HG03571 (cell line): ENCODE data around the gene WNT7A.

Source experiments
- ATAC-seq: cut with Tn5 transposase; IDR thresholded peaks from one replicate; pipeline ENCODE4 v1.9.1; 2021; ENCODE audit not compliant: unreplicated experiment

WNT7A gene

DNA sequence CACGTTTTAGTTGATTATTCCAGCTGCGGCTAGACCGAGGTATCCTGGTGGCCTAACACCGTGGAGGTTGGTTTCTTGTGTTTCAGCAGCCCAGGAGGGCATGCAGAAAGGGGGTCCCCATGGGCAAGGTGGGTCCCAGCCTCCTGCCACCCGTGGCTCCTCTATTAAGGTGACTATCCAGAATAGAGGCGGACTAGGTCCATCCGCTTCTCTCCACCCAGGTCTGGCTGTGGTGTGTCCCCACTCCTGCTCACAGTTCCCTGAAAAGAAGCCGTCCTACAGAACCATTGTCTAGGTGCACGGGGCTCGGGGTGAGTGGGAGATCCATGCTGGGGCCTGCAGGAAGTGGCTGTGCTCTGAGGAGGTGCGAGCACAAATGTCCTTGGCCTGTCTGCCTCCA is 81.5 kb downstream of the WNT7A start:
- ATAC-seq = no peak

DNA sequence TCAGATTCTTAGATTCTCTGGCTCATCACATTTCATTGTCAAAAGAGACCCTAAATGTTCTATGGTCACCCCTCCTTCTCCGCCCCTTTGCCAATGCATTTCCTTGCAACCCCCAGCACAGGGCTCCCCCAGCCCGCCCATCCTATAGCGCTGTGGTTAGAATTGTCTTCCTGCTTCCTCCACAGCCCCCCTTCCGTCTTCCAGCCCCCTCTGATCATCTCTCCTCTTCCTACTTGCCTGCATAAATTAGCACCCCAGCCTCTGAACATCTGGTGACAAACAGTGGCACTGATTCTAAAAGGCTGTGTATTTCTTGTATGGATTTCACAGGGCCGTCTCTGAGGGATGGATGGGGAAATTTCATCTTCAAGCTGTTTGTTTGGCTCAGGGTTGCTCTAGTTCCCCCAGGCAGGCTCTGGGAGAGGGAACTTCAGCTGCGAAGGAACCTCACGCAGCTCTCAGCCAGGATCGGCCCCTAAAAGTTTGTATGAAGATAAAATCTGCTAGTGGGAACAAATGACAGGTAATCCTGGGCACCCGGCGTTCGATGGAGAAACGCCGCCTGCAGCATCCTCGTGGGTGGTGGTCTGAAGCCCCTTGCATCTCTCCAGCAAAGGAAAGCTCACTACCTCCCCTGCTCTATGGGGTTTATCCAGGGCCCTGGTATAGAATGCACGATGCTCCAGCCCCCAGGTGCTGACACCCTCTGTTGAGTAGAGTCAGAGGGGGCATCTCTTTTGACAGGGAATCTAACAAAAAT is 83.0 kb downstream of the WNT7A start:
- no peak for ATAC-seq

DNA sequence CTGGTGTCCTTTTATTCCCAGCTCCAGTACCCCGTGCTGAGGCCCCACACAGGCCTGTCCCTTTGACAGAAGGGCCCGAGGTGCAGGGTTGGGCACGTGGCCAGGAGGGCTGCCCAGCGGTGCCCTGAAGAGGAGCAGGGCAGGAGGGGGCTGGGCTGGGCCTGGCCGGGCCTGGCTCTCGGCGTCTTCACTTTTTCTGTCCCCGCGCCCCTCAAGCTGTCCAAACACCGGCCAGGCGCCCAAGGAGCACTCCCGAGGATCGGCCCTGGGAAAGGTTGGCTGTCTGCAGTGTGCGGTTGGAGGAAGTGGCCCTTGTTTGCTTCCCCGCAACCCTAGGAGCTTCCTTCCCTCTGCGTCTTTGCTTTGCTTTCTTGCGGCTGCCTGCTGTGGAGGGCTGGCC is 84.1 kb downstream of the WNT7A start:
- no peak for ATAC-seq

DNA sequence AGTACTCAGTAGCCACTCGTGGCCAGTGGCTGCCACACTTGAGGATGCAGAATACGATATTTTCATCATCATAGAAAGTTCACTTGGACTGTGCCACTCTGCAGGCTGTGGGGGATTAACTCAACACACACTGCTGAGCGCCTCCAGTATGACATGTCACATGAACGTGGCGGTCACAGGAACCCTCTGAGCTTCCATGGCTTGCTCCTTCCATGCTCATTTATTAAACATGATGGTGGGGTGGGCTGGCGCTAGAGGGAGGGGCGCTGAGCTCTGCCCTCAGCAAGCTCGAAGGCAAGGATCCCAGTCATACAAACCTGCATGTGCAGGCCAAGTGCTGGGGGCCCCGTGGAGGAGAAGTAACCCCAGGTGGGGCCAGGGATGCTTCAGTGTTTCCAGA is 85.5 kb downstream of the WNT7A start:
- no peak for ATAC-seq

DNA sequence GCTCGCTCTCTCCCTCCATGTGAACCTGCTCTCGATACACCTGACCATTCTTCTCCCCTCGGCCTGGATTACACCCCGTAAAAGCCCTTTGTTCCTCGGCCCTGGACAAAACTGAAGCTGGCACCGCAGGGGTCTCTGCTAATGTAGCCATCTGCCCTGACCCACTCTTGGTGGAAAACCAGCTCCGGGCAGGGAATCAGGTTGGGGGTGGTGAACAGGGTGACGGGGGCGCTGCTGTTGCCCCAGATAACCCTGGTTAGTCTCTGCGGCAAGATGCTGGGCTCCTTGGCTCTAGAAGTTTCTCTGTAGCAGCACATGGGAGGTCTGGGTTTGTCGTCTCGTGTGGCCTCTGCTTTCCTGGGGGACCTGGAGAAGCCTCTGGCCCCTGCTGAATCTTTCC is 86.4 kb downstream of the WNT7A start:
- no peak for ATAC-seq

DNA sequence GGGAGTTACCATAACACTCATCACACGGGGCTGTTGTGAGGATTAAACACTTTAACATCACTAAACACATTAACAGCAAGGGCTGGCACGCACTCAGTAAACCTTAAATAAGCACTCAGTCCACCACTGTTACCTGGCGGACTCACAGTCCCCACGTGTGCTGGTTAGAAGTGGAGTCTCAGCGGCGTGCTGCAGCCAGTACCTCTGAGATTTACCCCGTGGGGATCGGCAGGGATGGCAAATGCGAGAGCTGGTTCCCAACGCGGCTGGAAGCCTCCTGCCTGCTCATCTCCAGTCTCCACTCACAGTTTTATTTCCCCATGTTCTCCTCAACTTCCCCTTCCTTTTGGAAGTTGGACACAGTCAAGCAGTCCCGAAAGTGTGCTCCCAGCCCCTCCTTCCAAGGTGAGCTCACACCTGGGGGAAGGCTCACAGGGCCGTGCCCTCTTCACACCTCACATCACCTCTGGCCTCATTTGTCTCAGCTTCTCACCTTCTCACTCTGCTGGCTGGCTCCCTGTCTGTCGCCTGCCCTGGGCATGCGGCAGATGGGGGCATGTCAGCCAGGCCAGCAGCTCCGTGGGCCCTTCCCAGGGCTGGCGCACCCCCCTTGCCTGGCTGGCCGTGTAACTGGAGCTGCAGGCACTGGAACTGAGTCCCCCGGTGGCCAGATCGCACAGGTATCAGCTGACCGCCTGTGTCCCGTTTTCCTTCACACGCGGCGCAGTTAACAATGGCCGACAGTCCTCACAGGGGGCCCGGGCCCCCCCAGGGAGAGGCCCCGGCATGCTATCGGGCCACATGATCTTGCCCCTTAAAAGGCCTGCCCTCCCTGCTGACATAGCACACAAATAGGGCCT is 87.1 kb downstream of the WNT7A start:
- no peak for ATAC-seq

DNA sequence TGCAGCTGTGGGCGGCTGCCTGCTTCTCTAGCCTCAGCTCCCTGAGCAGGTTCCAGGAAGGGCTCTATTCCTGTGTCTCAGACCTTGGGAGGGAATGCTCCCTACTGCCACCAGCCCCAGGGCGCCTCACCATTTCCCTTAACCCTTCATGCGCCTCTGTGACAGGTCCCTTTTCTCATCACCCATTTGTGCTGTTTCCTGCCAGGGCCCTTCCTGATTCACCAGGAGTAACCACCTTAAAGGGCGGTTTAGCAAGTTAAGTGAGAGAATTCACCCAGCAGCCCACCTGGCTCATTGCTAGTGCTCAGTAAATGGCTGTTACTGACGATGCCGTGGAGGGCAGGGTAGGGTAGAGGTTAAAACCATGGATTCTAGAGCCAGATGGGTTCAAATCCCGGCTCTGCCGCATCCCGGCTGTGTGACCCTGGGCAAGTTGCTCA is 87.8 kb downstream of the WNT7A start:
- no peak for ATAC-seq

DNA sequence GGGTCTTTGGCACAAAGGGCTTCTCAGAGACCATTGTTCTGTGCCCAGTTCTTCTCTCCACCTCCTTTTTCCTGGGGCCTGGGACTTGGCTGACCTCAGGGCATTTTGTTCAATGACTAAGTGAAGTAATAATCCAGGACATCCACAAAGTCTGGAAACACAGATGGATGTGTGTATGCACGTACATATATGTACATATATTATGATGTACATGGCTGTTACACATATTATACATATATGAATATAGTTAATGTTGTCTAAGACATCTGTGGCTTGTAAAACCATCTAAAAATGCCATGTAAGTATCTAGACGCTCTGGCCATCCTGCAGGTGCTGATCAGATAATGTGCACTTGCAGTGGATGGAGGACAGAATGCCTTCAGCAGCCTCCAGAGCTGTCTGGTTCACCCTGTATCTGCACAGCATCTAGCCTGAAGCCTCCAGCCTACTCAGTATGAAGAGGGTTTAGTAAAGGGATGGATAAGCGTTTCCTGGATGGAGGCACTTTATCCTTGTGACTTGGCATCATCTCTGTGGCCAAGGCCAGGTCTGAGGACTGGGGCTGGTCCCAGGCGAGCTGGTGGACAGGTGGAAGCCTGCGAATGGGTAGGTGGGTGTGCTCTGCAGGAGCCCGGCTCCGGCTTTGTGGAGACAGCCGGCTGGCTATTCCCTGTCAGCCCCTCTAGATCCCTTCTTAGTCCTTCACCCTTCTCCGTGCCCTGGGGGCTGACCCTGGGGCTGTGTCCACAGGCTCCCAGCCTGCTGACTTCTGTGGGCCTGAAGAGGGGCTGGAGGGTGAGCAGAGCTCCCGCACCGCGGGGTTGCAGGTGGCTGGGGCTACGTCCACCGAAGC is 88.4 kb downstream of the WNT7A start:
- no peak for ATAC-seq

DNA sequence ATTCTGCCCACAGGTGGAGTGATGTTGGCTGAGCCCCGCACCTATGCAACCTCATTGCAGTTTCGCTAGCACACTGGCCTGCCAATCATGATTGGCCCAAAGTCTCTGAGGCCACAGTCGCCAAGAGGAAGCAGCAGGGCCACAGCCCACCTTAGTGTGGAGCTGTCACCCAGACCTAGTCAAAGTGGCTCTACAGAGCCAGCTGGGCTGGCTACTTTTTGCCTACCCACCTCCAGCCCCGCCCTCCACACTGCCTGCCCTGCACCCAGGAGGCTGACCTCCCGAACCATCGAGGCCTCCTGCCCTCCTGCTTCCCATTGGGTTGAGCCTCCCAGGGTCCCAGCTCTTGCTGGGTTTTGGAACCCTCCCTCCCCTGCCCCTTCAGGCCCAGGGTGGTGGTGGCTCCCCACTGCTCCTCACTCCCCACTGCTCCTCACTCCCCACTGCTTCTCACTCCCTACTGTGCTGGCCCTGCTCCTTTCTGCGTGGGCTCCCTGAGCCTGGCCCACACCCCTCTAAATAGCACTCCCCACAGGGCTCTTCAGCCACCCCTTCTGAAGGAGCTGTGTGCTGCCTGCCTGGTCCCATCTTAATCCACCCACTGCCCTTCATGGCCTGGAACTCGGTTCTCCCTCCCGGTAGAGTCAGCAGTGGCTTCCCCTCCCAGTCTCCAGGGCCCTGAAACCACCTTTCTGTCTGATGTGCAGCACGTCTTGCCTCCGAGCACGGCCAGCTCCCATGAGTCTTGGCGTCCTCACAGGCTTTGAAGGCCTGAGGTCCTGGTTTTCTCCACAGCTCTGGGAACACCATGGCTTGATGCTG is 89.3 kb downstream of the WNT7A start:
- ATAC-seq = no peak

DNA sequence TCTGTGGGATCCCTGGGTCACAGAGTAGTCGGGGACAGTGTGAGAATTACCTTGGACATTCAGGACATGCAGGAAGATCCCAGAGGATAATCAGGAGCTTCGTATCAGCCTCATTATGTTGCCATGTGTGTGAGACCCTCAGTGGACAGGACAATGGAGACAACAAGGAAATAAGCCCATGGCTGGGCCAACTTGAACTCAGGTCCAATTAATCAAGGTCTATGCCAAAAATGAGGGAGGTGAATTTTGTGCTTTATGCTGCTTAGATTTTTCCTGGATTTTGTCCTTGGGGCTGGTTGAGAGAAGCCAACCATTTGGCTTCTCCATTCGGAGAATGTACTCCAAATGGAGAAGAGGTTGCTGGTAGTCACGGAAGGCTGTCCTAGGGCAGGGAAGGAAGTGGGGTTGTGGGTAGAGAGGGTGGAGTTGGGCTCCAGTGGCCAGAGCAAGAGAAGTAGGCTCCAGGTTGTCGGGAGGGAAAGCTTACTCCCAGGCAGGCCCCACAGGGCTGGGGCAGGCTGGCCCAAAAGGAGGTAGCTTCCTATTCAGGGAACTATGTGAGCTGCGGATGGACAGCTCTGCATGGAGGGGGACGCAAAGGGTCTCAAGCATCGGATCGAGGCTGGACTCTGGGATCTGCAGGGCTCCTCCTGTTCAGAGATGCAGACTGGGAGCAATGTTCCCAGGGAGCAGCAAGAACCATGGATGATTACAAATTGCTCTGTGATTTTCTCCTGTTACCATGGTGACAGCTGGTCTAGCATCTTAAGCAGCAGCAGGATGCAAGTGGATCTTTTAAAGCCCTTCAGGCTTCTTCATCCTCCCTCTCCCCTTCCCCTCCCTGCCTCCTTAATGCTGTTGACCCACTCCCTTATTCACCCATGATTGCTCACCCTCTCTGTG is 91.1 kb downstream of the WNT7A start:
- ATAC-seq = no peak

DNA sequence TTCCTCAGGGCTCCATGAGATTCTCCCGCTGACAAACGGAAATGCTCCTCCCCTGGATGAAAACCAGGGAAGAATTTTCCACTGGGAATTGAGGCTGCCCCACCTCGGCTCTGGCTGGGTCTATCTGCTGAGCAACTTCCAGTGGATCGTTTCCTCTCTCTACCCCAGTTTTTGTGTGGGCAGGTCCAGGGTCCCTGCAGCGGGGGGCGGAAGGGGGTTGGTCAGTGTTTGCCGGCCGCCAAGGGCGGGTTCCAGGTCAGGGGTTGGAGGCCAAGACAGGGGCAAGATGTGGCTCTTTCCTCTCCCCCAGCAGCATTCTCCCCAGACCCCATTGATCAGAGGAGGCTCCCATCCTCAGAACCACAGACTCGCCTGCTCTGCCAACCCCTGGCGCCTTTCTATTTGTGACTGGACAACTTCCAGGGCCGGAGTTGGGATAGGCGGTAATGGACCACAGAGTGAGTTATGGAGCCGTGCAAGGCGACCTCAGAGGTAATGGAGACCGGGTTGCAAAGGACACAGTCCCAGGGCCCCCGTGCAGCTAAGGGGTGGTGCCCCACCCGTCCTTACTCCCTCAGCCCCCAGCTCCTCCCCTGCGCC is 92.2 kb downstream of the WNT7A start:
- ATAC-seq = no peak

DNA sequence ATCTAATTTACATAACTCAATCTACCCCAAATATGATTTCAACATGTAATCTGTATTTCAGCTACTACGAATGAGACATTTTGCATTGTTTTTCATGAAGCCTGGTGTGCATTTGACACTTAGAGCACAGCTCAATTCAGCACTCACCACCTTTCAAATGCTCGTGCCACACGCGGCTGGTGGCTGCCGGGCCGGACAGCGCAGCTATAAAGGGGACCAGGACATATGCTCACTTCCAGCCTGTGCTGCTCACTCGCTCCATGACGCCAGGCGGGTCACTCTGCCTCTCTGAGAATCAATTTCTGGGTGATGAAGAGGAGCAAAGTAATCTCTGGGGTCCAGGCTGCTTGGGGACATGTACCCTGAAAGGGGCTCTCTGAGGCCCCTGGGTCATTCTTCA is 93.1 kb downstream of the WNT7A start:
- no peak for ATAC-seq

DNA sequence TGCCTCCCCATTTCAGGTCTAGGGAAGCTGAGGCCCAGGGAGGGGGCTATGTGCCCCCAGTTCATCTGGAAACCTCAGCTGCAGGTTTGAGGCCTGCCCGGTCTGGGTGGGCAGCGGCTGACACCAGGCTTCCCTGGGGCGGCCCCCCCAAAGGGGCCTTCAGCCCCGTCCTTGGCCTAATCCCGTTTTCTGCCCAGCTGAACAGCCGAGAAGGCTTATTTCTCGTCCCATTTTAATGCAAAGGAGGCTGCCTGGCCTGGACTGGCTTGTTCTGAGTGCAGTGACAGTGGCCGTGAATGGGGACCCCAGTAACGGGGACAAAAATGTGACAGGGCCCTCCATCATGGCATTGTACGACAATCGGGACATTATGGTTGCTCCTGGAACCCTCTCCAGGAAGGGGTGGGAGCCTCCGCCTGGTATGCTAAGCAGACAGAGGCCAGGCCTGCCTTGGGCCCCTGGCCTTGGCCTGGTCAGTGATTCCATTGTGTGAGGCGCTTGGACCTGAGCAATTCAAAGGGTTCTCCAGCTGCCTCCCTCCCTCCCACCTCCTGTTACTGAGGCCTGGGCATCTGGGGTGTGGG is 93.9 kb downstream of the WNT7A start:
- ATAC-seq = no peak

DNA sequence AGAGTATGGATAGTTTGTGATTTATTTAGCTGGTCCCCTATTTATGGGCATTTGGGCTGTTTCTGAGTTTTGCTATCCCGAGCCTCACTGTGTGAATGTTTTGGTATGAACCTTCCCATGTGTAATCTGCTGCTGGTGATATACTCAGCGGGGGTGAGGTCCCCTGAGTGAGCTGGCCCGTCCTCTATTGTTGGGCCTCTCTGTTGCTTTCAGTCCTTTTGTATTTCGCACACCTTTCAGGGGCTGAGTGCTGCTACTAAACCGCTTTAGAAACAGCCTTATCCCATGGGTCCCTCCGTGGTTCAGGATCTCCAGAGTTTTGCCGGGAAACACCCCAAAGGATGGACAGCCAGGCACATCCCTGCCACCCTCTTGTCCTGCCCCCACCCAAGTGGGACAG is 94.5 kb downstream of the WNT7A start:
- ATAC-seq = no peak

DNA sequence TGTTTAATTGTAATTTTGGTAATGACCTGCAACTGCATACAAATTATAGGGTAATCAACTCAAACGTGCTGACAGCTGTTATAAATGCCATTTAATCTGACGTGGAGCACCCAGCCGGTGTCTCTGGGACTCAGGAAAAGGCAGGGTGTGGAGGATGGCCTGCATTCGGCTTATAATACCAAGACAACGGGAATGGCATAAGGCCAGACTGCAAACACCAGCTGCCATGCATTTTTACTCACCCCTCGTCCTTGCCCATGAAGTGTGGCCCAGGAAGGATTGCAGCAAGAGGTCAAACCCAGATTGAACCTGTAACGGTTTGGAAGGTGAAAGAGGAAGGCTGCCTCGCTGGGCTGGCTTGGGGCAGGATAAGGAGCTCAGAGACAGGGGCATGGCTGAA is 96.4 kb downstream of the WNT7A start:
- ATAC-seq = no peak

DNA sequence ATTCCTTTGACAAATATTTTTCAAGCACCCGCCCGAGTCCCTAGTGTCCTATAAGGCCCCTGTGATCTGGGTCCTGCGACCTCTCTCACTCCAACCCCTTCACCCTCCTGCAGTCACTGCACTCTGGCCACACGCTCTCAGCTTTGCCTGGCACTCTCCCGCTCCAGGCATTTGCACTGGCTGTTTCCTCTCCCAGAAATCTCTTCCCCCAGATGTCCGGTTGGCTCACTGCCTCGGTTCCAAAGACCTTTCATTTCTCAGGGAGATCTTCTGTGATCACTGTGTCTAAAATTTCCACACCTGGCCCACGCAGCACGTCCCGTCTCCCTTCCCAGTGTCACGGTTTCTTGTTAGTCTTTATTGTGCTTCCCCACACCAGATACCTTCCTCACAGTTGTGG is 97.4 kb downstream of the WNT7A start:
- ATAC-seq = no peak

DNA sequence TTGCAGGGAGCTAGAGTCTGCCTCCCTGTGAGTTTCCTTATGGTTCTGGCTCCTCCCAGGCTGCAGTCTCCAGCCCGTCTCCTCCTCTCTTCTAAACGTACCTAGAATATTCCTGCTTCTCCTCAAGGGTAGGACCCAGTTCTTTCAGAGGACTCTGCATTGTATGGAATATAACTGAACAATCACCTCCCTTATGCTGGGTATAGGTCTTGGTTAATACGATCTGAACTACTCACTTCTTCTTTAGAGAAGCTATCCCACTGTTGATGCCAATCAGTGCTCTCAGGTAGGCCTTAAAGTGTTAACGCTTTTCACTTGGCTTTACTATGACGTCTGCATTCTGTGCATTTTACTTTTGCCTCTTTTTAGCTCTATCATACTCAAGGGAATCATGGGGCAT is 98.5 kb downstream of the WNT7A start:
- no peak for ATAC-seq

DNA sequence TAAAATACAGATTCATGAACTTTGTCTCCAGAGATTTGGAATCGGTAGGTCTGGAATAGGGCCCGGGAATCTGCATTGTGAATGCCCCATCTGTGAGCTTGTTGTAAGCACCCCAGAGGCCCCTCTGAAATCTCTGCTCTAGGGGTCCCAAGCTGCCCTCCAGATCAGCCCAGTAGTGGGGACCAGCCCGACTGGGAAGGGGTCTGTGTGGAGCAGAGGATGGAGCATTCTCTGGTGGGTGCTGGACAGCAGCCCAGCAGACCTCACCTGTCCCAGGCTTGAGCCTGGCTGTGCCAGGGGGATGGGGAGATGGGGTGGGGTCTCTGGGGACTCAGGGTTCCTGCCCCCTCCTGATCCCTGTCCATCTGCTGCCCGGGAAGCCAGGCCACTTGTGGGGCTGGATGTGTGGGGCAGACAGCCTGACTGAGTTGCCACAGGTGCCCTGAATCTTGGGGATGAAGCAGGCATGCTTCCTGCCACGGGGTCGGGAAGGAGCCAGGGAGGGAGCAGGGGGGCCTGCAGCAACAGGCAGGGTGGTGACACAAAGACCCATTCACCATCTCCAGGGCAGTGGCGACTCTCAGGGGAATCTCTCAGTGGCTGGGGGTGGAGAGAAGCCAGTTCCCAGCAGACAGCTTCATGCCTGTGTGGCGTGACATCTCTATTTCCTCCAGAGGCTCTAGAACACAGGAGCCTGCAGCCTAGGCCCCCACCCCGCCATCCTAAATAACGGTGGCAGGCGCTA is 99.3 kb downstream of the WNT7A start:
- ATAC-seq = no peak
